Mononuclear cell (primary cell): ENCODE data around the gene MCC. TPM values are rescaled to one million over a fixed set of nuclear protein-coding genes. Genes with fewer than 3 reads are reported as not detected.
A peak's percentile ranks its signal among the peaks of the same experiment; 100 is the strongest.

ENCODE experiments used
- H3K27me3 ChIP-seq: 2 replicates; pipeline ENCODE4 v1.6.0; 2011; ENCODE audit warnings: low read length, control low read depth; ENCODE audit not compliant: insufficient read depth
- H3K4me1 ChIP-seq: 2 replicates; pipeline ENCODE4 v1.5.1; 2011; ENCODE audit warnings: mild to moderate bottlenecking, low read length, control low read depth; ENCODE audit not compliant: insufficient read depth
- H3K4me3 ChIP-seq: 2 replicates; pipeline ENCODE4 v1.5.1; 2011; ENCODE audit warnings: mild to moderate bottlenecking, low read length, moderate library complexity
- H3K9me3 ChIP-seq: 2 replicates; pipeline ENCODE4 v1.5.1; 2011; ENCODE audit warnings: low read depth, mild to moderate bottlenecking, control low read depth, low read length
- total RNA-seq: library from RNA; depleted of rRNA; stranded (reverse); fragments of >200 nt; gene quantifications from one replicate; pipeline ENCODE4 v1.2.3, GENCODE V29; 2012

Gene MCC
- total RNA-seq, 1 donor, result 1.0 TPM

DNA sequence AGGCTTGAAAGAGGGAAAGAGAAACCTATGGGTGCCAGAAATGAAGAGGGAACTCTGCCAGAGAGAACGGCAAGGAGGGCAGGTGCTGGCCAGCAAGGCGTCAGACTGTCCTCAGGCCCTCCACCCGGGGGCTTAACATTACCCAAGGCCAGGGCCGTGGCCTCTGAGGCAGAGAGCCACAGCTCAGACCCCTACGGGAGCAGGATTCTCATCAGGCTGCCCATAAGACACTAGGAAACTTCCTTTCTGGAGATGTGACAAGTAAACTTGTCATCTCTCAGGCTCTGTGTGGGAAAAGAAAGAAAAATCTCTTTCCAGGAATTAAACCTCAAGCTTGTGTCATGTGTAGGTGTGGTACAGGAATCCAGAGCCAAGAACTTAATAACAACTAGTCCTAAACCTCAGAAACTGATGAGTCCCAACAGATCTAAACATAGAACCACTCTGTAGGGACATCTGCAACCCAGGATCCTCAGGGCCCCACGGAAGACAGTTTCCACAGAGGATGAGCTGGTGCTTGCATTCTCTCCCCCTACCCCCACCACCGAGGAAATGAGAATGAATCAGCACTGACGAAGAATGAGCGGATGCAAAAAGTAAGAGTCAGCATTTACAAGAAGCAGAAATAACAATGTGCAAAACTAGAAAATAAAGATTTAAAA is 437.4 kb downstream of the MCC start:
- peaks cover 39% of the 10 kb centered on the region for H3K4me1 ChIP-seq

GRCh38 chr5:113048931-113049330 is 439.3 kb downstream of the MCC start:
- H3K4me1 ChIP-seq, result peaks cover 39% of the 10 kb centered on the region
- H3K27me3 ChIP-seq, result no peaks in the 10 kb centered on the region
- no peaks in the 10 kb centered on the region for H3K9me3 ChIP-seq
- H3K4me3 ChIP-seq, result no peak overlapping the region

More for the DNA sequence above, 437.4 kb downstream of the MCC start:
- no peaks in the 10 kb centered on the region for H3K9me3 ChIP-seq
- H3K27me3 ChIP-seq, result no peaks in the 10 kb centered on the region
- no peak overlapping the region for H3K4me3 ChIP-seq

- Histone ChIP-seq H3K9me3 (no peaks in the 10 kb centered on the region), H3K27me3 (no peaks in the 10 kb centered on the region), H3K4me1 (peaks cover 39% of the 10 kb centered on the region), H3K4me3 (peak overlapping the region; percentile 24)
These were observed 440.3 kb downstream of the MCC start for GRCh38 chr5:113047733-113048652.

- H3K4me1 ChIP-seq, result peaks cover 39% of the 10 kb centered on the region
- no peaks in the 10 kb centered on the region for H3K27me3 ChIP-seq
- no peaks in the 10 kb centered on the region for H3K9me3 ChIP-seq
- H3K4me3 ChIP-seq, result no peak overlapping the region
These were observed 441.0 kb downstream of the MCC start for GRCh38 chr5:113047234-113047633.

- Histone ChIP-seq H3K4me1 (peaks cover 24% of the 10 kb centered on the region), H3K27me3 (no peaks in the 10 kb centered on the region), H3K4me3 (no peak overlapping the region), H3K9me3 (no peaks in the 10 kb centered on the region)
These were observed 443.3 kb downstream of the MCC start for GRCh38 chr5:113044776-113045465.

GRCh38 chr5:113043491-113043931 is 444.7 kb downstream of the MCC start:
- no peaks in the 10 kb centered on the region for H3K27me3 ChIP-seq
- no peak overlapping the region for H3K4me3 ChIP-seq
- no peaks in the 10 kb centered on the region for H3K9me3 ChIP-seq
- H3K4me1 ChIP-seq, result peaks cover 20% of the 10 kb centered on the region

- H3K27me3 ChIP-seq, result no peaks in the 10 kb centered on the region
- peaks cover 12% of the 10 kb centered on the region for H3K4me1 ChIP-seq
- H3K4me3 ChIP-seq, result no peak overlapping the region
- no peaks in the 10 kb centered on the region for H3K9me3 ChIP-seq
These were observed 445.6 kb downstream of the MCC start for GRCh38 chr5:113042491-113043243.

- no peaks in the 10 kb centered on the region for H3K4me1 ChIP-seq
- H3K27me3 ChIP-seq, result no peaks in the 10 kb centered on the region
- no peaks in the 10 kb centered on the region for H3K9me3 ChIP-seq
- H3K4me3 ChIP-seq, result no peak overlapping the region
These were observed 447.5 kb downstream of the MCC start for GRCh38 chr5:113040672-113041260.

DNA sequence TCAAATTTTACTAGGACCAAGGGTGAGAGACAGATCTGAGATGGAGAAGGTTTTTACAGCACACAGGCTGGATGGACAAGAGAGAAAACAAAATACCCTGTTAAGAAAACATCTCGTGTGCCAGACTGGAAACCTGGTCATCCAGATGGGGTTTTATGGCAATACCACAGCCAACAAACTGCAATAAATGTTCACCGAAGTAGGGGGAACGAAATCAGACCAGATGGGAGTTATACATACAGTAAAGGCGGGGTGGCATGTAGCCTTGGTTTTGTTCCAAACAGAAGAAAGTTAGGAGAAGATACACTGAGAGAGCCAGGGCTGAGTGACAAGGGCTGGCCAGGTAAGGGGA is 448.3 kb downstream of the MCC start:
- no peak overlapping the region for H3K4me3 ChIP-seq
- H3K27me3 ChIP-seq, result no peaks in the 10 kb centered on the region
- no peaks in the 10 kb centered on the region for H3K9me3 ChIP-seq
- no peaks in the 10 kb centered on the region for H3K4me1 ChIP-seq

DNA sequence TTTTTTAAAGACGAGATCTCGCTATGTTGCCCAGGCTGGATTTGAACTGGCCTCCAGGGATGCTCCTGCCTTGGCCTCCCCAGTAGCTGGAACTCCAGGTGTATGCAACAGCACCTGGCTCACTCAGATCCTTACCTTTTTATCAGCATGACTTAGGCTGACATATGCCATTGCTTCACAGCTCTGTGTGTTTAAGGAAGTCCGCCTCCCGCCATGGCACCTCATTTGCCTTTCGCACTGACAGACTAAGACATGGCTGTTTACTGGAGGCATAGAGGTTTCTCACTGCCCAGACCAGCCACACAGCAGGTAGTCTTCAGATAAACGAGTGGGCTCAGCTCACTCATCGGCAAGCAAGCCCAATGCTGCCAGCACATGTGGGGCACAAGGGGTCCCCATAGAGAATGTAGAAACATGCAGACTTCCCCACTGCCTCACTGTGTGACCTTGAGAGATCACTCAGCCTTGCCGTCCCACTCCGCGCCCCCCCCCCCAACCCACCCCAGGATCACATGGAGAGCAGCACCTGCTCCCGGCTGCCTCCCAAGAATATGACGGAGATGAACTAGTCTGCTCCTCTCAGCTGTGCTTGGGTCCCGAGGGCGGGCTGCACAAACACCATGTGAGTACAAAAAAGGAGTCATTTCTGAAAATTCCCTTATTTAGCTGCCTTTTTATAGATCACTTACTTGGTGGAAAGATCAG is 448.9 kb downstream of the MCC start:
- H3K27me3 ChIP-seq, result no peaks in the 10 kb centered on the region
- H3K4me3 ChIP-seq, result no peak overlapping the region
- H3K4me1 ChIP-seq, result no peaks in the 10 kb centered on the region
- H3K9me3 ChIP-seq, result no peaks in the 10 kb centered on the region

- no peaks in the 10 kb centered on the region for H3K27me3 ChIP-seq
- no peaks in the 10 kb centered on the region for H3K4me1 ChIP-seq
- no peaks in the 10 kb centered on the region for H3K9me3 ChIP-seq
- H3K4me3 ChIP-seq, result no peak overlapping the region
These were observed 449.5 kb downstream of the MCC start for GRCh38 chr5:113038714-113039113.

DNA sequence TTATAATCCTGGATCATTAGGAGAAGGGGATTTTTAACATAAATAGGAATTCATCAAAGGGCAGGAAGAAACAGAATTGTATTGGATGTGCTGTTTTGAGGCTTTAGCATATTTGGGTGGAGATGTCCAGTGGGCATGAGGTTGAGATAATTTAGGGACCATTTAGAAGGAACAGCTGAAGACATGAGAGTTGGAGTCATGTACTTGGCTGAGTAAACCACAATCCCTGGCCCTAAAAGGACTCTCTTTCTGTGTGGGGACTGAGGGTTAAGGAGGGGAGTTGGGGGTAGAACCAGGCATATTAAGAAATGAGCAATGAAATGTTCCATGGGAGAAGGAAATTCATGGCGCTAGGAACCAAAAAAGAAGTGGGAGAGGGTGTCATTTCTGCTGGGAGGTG is 450.1 kb downstream of the MCC start:
- Histone ChIP-seq H3K27me3 (no peaks in the 10 kb centered on the region), H3K4me1 (no peaks in the 10 kb centered on the region), H3K4me3 (no peak overlapping the region), H3K9me3 (no peaks in the 10 kb centered on the region)

DNA sequence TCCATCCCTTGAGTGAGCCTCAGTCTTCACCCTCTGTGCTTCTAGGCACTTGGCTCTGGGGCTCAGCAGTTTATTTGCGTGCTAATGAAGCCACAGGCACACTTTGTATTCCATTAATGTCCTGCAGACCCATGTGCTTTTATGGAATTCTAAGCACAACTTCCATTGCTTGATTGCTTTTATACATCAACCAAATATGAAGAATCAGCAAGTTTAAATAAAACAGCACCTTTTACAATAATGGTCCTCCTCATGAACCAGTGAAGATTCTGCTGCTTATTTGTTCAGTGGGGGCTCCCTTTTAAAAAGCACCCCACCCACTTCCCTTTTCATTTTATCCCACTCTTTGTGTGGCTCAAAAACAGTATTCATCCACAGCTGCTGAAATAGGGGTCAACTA is 451.4 kb downstream of the MCC start:
- H3K9me3 ChIP-seq, result no peaks in the 10 kb centered on the region
- H3K27me3 ChIP-seq, result no peaks in the 10 kb centered on the region
- H3K4me3 ChIP-seq, result no peak overlapping the region
- no peaks in the 10 kb centered on the region for H3K4me1 ChIP-seq

- Histone ChIP-seq H3K9me3 (no peaks in the 10 kb centered on the region), H3K4me3 (no peak overlapping the region), H3K4me1 (no peaks in the 10 kb centered on the region), H3K27me3 (no peaks in the 10 kb centered on the region)
These were observed 451.9 kb downstream of the MCC start for GRCh38 chr5:113036321-113036720.
